Stimulated activated CD4-positive, alpha-beta T cell treated with anti-CD3 and anti-CD28 coated beads, Interleukin-12 subunit alpha, Interleukin-12 subunit beta, amount 100 ng/mL, for 4 hours (primary cell): ENCODE data around the gene RCC1.
"Not testable (repeated sequence)": the region's sequence is repeated elsewhere in the genome, so short reads cannot be mapped to it uniquely, and the experiment has no call there.

Source experiments
- DNase-seq: peaks from one replicate; pipeline ENCODE4 v3.0.0-alpha.2; 2020

The RCC1 gene

DNA sequence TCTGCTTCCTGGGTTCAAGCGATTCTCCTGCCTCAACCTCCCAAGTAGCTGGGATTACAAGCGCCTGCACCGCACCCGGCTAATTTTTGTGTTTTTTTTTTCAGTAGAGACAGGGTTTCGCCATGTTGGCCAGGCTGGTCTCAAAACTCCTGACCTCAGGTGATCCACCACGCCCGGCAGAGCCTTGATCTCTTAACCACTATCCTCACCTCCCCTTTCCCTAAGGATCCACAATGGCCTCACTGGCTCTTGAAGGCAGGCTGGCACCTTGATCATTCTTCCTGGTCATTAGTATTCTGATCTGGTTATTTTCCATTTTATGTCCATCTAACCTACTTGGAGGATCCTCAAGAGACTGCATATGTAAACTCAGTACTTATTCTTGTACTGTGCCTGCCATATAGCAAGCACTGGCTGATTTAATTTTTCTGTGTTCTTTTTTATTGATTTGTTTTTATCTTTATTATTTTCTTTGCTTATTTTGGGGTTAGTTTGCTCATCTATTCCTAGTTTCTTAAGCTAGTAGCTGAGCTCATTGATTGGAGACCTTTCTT, 6.3 kb downstream of the RCC1 start:
- DNase-seq = no peak

DNA sequence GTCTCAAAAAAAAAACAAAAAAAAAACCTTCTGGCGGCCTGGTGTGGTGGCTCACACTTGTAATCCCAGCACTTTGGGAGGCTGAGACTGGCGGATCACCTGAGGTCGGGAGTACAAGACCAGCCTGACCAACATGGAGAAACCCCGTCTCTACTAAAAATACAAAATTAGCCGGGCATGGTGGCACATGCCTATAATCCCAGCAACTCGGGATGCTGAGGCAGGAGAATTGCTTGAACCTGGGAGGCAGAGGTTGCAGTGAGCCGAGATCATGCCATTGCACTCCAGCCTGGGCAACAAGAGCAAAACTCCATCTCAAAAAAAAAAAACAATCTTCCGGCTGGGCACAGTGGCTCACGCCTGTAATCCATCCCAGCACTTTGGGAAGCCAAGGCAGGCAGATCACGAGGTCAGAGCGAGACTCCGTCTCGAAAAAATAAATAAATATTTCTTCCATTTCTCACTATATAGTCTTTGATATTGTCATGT, 8.6 kb downstream of the RCC1 start:
- DNase-seq = peak; percentile 21

DNA sequence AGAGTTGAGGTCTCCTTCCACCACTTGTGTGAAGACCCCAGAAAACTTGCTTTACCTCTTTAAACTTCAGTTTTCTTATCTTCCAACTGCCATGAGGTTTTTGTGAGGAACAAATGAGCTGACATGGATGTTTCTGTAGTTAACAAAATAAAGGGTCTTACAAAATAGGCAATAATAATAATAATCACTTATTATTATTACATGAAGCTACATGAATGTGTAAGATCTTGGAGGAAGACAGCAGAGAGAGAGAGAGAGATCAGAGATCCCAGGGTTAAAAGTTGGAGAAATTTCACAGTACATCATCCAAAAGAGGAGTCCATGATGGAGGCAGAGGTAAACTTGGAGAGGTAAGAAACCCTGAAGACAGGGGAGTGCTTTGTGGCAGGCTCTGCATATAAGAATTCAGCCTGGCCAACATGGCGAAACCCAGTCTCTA, 10.7 kb downstream of the RCC1 start:
- DNase-seq = no peak

DNA sequence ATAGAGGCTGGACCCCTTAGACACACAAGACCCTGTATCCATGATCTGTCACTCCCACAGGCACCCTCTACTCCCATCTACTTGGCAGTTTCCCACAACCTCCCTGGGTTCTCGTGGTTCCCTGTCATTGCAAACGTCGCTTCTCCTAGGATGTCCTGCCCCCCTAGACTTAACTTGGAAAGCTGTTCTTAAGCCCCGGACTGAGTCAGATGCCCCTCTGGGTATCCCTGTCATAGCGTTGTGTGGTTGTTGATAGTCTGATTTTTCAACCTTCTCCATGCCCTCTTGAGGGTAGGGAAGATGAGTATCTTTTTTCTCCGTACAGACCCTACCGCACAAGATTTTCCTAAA, 11.8 kb downstream of the RCC1 start:
- peak; percentile 6 for DNase-seq

DNA sequence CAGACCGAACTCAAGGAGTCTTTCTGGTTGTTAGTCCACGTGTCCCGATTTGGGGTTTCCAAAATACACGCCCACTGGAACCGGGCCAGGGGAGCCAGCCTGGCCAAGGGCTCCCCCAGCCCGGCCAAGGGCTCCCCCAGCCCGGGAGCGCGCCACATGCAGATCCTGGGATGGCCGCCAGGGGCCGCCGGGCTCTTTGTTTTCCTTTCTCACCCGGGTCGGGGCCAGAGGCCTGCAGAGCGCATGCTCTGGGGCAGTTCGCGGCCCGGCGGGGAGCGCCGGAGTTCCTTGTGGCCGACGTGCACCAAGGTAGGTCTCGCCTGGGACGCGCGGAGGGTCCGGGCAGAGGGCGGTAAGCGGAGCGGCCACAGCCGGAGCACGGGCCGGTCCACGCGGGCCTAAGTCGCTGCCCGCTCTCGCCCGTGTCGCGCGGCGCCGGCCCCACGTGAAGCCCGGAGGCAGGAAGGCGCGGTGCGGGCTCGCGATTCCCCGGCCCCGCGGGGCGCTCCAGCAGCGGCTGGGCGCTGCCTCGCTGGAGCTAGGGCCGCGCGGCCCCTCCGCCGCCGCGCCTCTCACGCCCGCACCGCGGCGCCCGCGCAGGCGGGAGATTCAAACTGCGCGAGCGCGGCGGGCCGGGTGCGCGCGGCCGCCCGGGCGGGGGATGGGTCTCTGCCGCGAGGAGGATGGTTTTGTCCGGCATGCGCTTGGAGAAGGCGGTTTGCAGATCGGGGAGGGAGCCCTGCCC, 12.3 kb downstream of the RCC1 start:
- DNase-seq = peak; percentile 89

DNA sequence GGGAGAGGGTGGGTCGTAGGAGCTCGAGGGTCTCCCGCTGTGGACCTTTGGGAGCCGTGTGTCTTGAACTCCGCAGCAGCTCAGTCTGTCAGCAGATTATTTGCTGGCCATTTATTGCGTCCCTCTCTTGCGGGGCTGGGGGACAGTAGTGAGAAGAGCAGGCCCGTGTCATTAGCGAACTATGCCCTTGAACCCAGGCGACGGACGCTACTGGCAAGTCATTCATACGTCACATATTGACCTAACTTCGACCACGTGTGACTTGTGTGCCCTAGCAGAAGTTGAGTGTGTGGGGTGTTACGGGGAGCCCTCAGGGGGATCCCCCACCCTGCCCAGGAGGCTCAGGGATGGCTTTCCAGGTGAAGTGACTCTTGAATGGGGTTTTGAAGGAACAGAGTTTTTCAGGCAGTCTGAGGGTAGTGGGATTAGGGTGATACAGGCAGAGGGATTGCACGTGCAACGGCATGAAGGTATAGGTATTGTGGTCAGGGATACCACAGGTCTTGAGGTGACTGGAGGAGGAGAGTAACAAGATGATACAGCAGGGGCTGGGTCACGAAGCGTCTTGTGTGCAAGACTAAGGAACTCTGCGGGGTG, 13.0 kb downstream of the RCC1 start:
- peak; percentile 22 for DNase-seq

DNA sequence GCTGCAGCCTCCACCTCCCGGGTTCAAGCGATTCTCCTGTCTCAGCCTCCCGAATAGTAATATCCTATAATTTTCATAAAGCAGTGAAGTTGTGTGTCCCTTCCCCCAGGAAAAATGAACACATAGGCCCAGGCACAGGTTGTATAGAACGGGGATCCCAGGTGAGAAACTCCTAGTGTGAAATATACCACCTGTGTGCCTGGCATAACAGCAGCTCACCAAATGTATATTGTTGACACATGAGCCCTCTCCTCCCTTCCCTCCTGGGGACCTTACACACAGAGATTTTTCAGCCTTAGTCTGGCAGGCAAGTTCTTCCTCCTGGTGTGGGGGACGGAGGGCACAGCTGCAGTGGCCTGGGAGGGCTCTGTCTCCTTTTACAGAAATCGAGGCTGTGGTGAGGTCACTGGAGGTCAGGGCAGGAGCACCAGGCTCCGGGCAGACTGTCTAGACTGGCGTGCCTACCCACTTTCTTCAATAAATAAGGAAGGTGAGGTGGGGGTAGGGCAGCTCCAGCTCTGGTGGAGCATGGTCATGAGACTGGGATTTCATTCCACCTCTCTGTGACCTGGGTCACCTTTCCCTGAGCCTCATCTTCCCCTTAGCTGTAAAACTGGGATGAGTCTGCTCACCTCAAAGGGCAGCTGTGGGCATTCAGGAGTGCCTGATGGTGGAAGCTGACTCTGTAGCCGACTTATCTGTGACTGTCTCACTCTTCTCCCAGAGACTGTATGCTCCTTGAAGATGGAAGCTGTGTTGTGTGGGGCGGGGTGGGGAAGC, 14.3 kb downstream of the RCC1 start:
- no peak for DNase-seq

DNA sequence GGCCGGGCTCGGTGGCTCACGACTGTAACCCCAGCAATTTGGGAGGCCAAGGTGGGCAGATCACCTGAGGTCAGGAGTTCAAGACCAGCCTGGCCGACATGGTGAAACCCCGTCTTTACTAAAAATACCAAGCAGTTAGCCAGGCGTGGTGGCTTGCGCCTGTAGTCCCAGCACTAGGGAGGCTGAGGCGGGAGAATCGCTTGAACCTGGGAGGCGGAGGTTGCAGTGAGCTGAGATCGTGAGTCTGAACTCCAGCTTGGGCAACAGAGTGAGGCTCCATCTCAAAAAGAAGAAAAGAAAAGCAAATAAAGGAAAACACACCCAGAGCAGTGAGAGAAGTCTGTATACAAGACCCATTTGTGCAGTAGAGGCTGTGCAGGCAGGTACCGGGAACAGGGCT, 15.0 kb downstream of the RCC1 start:
- DNase-seq = not testable (repeated sequence)

DNA sequence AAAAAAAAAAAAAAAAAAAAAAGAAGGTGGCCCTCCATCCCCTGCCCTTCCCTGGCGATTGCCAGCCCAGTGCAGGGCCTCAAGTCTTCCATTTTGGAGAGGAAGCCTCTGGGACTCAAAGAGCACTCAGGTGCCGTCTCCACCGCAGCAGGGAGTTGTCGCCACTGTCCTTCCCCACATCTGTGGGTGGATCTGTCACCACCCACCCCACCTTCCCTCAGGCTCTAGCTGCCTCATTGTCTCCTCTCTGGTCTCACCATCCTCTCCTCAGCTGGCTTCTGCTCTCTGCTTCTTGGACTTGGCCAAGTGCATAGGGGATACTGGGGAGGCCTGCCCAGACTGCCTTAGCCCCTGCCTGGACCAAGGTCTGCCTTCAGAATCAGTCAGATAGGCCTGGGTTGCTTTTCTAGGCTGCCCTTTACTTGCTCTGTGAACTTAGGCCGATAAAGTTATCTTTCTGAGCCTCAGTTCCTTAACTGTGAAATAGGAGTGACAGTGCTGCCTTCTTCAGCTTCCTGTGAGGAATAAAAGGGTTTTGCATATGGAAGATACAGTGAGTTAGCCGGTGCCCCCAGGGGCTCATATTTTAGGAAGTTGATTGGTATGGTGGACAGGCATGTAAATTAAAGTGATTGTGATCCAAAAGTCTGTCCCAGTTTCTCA, 15.8 kb downstream of the RCC1 start:
- no peak for DNase-seq

DNA sequence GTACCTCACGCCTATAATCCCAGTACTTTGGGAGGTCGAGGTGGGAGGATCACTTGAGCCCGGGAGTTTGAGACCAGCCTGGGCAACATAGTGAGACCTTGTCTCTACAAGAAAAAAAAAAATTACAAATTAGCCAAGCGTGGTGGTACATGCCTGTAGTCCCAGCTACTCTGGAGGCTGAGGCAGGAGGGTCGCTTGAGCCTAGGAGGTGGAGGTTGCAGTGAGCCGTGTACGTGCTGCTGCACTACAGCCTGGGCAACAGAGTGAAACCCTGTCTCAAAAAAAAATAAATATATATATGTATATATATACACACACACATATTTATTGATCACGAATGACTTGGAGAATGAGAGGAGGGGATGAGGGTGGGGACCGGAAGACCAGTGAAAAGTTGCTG, 16.7 kb downstream of the RCC1 start:
- not testable (repeated sequence) for DNase-seq

DNA sequence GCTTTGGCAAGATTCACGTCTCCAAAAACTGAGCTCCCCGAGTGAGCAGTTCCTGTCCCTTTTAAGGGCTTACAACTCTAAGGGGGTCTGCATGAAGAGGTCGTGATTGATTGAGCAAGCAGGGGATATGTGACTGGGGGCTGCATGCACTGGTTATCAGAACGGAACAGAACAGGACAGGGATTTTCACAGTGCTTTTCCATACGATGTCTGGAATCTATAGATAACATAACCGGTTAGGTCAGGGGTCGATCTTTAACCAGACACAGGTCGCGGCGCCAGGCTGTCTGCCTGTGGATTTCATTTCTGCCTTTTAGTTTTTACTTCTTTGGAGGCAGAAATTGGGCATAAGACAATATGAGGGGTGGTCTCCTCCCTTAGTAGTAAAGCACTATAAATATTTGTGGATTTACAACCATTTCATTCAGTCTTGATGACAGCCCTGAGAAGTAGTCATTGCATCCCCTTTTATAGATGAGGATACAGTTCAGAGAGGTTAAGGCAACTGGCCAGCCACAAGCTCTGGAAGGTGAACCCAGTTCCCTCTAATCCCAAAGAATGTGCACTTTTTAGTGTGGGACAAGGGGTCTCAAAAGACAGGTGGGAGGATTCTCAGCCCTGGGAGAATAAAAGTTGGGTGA, 19.3 kb downstream of the RCC1 start:
- DNase-seq = not testable (repeated sequence)

DNA sequence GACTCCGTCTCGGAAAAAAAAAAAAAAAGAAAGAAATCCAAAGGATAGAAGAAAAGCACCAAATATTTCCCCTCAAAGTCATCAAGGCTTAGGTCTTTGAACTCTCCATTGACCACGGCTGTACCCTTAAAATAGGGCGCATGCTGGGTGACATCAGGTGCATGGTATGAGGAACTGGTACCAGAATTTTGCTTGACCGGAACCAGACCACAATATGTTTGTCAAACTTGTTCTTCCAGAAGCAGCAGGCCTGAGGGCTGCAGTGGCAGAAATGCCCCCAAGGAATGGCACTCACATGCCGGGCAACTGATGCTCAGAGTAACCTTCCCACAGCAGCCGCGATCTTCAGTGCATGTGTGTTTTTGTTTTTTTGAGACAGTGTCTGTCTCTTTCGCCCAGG, 21.0 kb downstream of the RCC1 start:
- no peak for DNase-seq

DNA sequence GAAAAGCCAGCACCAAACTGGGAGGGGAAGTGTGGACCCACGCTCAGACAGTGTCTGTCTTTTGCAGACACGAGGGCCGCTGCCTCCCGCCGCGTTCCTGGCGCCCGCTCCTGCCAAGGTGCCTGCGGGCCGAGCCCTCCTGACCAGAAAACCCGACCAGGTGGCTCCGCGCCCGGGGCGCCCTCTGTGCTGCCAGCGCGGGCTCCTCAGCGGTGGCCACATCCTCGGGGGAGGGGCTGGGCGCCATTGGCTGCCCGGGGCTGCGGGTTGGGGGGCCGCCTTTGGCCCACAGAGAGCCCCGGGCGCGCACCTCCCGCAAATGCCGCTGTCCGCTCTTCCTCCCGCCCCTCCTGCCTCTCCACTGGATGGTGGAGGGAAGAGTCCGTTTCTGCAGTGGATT, 24.6 kb downstream of the RCC1 start:
- no peak for DNase-seq

DNA sequence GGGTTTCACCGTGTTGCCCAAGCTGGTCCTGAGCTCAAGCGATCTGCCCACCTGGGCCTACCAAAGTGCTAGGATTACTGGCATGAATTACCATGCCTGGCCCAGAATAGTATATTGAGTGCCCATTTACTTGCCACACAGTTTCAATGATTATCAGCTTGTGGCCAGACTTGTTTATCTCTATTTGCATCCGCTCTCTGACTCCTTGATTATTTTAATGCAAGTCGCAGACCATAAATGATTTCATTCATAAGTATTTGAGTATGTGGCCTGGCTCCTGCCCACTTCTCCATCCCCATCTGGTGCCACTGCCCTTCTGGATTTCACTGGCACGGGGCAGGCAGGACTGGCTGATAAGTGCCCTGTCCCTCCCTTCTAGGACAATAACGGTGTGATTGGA, 28.8 kb downstream of the RCC1 start:
- DNase-seq = no peak

DNA sequence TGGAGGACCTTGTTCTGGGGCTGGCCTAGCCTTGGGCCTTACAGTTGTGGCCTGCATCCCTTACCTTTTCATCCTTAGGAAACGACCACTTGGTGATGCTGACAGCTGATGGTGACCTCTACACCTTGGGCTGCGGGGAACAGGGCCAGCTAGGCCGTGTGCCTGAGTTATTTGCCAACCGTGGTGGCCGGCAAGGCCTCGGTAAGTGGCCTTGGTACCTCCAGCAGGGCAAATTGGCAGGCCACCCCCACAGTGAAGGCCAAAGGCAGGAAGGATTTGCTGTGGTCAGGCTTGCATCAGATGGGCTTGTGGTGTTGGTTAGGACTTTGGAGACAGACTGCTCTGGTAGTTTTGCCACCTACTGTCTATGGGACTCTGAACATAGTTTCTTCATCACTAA, 29.3 kb downstream of the RCC1 start:
- no peak for DNase-seq

DNA sequence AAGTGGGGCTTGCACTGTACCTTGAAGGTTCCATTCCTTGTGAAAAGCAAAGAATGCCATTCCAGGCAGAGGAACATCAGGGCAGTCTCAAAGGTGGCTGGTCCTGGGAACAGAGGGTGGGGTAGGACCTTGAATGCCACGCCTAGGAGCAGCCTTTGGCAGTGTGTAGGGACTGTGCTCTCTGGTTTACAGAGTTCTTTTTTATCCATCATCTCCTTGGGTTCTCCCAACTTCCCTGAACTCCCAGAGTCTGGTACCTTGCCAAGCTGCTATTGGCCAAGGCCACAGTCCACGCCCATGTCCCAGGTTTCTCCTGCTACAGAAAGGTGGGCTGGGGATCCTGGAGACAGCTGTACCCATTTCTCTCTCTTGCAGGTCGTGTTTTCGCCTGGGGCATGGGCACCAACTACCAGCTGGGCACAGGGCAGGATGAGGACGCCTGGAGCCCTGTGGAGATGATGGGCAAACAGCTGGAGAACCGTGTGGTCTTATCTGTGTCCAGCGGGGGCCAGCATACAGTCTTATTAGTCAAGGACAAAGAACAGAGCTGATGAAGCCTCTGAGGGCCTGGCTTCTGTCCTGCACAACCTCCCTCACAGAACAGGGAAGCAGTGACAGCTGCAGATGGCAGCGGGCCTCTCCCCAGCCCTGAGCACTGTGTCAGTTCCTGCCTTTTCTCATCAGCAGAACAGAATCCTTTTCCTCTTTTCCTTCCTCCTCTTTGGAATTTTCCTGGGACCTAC, 31.8 kb downstream of the RCC1 start:
- no peak for DNase-seq

DNA sequence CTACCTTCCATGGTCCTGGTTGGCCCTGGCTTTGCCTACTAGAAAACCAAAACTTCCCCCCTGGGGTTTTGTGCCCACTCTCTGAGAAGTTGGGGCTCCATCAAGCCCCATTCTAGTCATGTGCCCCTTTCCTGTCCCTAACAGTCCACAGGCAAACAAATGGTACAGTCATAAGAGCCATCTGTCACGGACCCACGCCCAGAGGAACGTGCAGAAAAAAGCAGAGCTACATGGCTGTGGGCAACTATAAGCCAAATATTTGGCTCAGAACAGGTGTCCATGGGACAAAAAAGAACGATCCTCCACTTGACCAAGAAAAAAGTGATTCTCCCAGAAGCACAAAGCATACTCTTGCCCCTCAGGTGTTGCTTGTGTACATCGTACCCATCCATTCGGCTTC, 32.4 kb downstream of the RCC1 start:
- no peak for DNase-seq

DNA sequence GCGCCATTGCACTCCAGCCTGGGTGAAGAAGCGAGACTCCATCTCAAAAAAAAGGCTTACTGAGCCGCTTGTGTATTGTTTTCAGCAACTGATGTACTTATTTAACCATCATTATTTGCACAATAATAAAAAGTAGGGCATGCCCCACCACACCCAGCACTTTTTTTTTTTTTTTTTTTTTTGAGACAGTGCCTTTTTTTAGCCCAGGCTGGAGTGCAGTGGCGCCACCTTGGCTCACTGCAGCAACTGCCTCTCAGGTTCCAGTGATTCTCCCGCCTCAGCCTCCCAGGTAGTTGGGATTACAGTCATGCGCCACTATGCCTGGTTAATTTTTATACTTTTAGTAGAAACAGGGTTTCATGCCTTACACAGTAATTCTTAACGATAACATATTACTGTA, 34.8 kb downstream of the RCC1 start:
- no peak for DNase-seq

DNA sequence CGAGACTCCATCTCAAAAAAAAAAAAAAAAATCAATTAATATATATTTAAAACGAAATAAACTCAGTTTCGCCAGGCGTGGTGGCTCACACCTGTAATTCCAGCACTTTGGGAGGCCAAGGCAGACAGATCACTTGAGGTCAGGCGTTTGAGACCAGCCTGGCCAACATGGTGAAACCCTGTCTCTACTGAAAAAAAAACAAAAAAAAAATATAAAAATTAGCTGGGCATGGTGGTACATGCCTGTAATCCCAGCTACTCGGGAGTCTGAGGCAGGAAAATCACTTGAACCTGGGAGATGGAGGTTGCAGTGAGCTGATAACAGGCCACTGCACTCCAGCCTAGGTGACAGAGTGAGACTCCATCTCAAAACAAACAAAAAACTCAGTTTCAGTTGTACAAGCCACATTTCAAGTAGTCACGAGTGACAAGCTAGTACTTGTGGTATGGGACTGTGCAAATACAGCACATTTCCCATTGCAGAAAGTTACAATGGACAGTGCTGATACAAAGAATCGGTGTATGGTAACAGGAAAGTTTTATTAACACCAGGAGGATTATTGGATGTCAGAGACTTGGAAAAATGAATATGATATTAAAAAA, 35.7 kb downstream of the RCC1 start:
- DNase-seq = not testable (repeated sequence)

DNA sequence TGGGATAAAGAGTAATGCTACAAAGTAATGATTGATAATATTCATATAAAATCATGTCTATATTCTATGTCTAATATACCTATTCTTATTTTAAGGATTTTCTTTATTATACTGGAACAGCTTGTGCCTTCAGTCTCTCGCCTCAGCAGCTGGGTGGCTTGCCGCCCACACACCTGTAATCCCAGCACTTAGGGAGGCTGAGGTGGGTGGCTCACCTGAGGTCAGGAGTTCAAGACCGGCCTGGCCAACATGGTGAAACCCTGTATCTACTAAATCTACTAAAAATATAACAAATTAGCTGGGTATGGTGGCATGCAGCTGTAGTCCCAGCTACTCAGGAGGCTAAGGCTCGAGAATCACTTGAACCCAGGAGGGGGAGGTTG, 39.4 kb downstream of the RCC1 start:
- no peak for DNase-seq

DNA sequence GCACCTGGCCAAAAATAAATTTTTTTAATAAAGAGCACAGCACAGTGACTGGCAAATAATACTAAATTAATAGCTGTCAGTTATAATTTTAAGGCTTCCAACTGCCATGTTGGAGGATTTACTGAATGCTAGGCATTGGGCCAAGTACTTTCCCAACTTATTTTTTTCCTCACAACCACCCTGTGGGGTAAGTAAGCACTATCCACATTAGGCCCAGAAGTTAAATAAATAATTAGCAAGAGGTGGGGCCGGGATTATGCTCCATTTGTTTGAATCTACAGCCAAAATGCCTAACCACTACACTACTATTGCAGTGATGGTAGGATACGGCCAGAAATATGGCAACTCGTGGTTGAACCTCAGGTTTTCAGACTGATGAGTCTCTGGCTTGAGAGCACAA, 42.5 kb downstream of the RCC1 start:
- no peak for DNase-seq

DNA sequence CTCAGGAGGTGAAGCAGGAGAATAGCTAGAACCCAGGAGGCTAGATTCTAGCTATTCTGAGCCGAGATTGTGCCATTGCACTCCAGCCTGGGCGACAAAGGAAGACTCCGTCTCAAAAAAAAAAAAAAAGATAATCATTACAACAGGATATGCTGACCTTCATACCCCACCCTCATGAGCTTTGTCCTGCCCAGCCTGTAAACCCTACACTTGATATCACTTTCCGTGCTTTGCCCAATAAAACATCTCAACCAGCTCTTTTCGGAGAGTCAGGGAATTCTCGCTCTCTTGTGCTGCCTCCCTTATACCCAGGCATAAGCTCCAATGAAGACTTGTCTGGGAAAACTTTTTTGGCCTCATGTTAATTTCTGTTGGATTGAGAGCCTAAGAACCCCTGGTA, 45.5 kb downstream of the RCC1 start:
- no peak for DNase-seq
